ENCODE results near the gene OTOF.
"Not testable (repeated sequence)": the region's sequence is repeated elsewhere in the genome, so short reads cannot be mapped to it uniquely, and the experiment has no call there.

The OTOF gene

GRCh38 chr2:26479789-26480565 lies 2.1 kb upstream of the OTOF start:
- DNase-seq (ENCODE audit: low read depth): no peak

GRCh38 chr2:26479131-26479788 lies 1.3 kb upstream of the OTOF start:
- no peak for DNase-seq (ENCODE audit: low read depth)

GRCh38 chr2:26478366-26478765 lies 442 bp upstream of the OTOF start:
- no peak for DNase-seq (ENCODE audit: low read depth)

GRCh38 chr2:26477126-26477910 lies 606 bp downstream of the OTOF start:
- DNase-seq (ENCODE audit: low read depth): no peak

- no peak for DNase-seq (ENCODE audit: low read depth)
These were observed 2.0 kb downstream of the OTOF start for GRCh38 chr2:26475832-26476501.

- DNase-seq (ENCODE audit: low read depth): no peak
These were observed 2.9 kb downstream of the OTOF start for GRCh38 chr2:26475037-26475436.

GRCh38 chr2:26474261-26474785 lies 3.6 kb downstream of the OTOF start:
- DNase-seq (ENCODE audit: low read depth): no peak

- no peak for DNase-seq (ENCODE audit: low read depth)
These were observed 4.1 kb downstream of the OTOF start for GRCh38 chr2:26473796-26474195.

GRCh38 chr2:26472821-26473655 lies 4.9 kb downstream of the OTOF start:
- no peak for DNase-seq (ENCODE audit: low read depth)

- DNase-seq (ENCODE audit: low read depth): no peak
These were observed 5.9 kb downstream of the OTOF start for GRCh38 chr2:26471766-26472706.

- DNase-seq (ENCODE audit: low read depth): no peak
These were observed 6.6 kb downstream of the OTOF start for GRCh38 chr2:26471289-26471688.

- DNase-seq (ENCODE audit: low read depth): no peak
These were observed 7.2 kb downstream of the OTOF start for GRCh38 chr2:26470601-26471260.

GRCh38 chr2:26469955-26470354 lies 8.0 kb downstream of the OTOF start:
- no peak for DNase-seq (ENCODE audit: low read depth)

GRCh38 chr2:26469092-26469710 lies 8.7 kb downstream of the OTOF start:
- DNase-seq (ENCODE audit: low read depth): peak; percentile 54

- not testable (repeated sequence) for DNase-seq (ENCODE audit: low read depth)
These were observed 9.4 kb downstream of the OTOF start for GRCh38 chr2:26468544-26468943.

GRCh38 chr2:26466662-26467310 lies 11.1 kb downstream of the OTOF start:
- DNase-seq (ENCODE audit: low read depth): no peak

GRCh38 chr2:26465981-26466471 lies 11.9 kb downstream of the OTOF start:
- DNase-seq (ENCODE audit: low read depth): no peak

GRCh38 chr2:26465266-26465925 lies 12.5 kb downstream of the OTOF start:
- DNase-seq (ENCODE audit: low read depth): no peak
